GM13976 (cell line): ENCODE data around the gene CCDC117.
"Not testable (repeated sequence)": the region's sequence is repeated elsewhere in the genome, so short reads cannot be mapped to it uniquely, and the experiment has no call there.

Experiments used
- DNase-seq: peaks from one replicate; pipeline ENCODE4 v3.0.0; 2012; ENCODE audit warnings: low spot score
- CTCF ChIP-seq: IDR thresholded peaks from 2 replicates; pipeline ENCODE4 v1.5.1; 2012; ENCODE audit warnings: borderline replicate concordance, mild to moderate bottlenecking; ENCODE audit not compliant: insufficient read depth; ENCODE audit errors: extremely low read depth, missing control alignments, control extremely low read depth
- in situ Hi-C: fragments of 300-500 bp; cut with MboI; formaldehyde crosslinking; loops from one replicate; pipeline ENCODE4 v1.12.0; 2022; ENCODE audit warnings: low sequenced_read_pairs, mixed read lengths, inconsistent platforms; ENCODE audit not compliant: unreplicated experiment

Gene CCDC117

GRCh38 chr22:28736301-28737155 is 36.0 kb upstream of the CCDC117 start:
- in situ Hi-C loops = no loop called here
- DNase-seq = no peak
- TF ChIP-seq CTCF = no peak

- no peak for TF ChIP-seq CTCF
- DNase-seq = no peak
- in situ Hi-C loops = no loop called here
Measured at GRCh38 chr22:28737701-28738100, 34.8 kb upstream of the CCDC117 start.

GRCh38 chr22:28738876-28739275 is 33.6 kb upstream of the CCDC117 start:
- in situ Hi-C loops = not testable (repeated sequence)

GRCh38 chr22:28741200-28741784 is 31.2 kb upstream of the CCDC117 start:
- no peak for DNase-seq
- TF ChIP-seq CTCF = no peak
- in situ Hi-C loops = no loop called here

More at GRCh38 chr22:28738876-28739275, 33.6 kb upstream of the CCDC117 start:
- DNase-seq = not testable (repeated sequence)

- no peak for TF ChIP-seq CTCF
- DNase-seq = peak; percentile 95
- in situ Hi-C loops = no loop called here
Measured at GRCh38 chr22:28741785-28742561, 30.5 kb upstream of the CCDC117 start, which contains the start of the genes CHEK2 and HSCB. Gene CHEK2 (minus strand): TSS chr22:28741820. CDS start chr22:28734721, 7,099 bp downstream. Gene HSCB (plus strand): TSS chr22:28742039. CDS start chr22:28742096, 57 bp downstream.

- in situ Hi-C loops = no loop called here
- no peak for DNase-seq
- TF ChIP-seq CTCF = no peak
Measured at GRCh38 chr22:28742562-28742962, 29.9 kb upstream of the CCDC117 start.
